ENCODE data around the gene PRSS16. TPM values are rescaled to one million over a fixed set of nuclear protein-coding genes. Genes with fewer than 3 reads are reported as not detected.
"Not testable (repeated sequence)": the region's sequence is repeated elsewhere in the genome, so short reads cannot be mapped to it uniquely, and the experiment has no call there.

The PRSS16 gene
- total RNA-seq, 3 donors from 2014 or later = 0.80 to 31.0 (median 12.8) TPM

DNA sequence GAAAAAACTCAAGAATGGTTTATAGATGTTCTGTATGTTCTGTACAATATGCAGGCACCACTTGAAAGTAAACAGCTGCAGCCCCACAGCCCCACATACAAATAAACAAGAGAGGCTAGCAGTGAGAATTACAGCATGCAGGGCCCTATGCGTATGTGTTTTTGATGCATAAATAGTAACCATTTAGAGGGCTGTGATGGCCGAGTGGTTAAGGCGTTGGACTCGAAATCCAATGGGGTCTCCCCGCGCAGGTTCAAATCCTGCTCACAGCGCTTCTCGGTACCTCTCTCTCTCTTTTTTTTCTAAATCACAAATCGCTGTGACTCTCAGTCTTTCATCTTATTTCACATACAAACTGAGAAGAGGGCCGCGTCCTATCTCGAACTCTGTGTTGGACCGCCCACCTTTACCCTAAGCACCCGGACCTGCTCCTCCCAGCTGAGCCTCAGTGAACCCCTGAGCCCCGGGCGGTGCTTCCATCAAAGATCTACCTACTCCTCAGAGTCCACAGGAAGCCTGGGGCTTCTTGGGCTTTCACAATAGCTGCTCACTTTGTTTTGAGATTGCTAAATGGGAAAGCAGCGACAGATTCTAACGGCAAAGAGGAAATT lies 37.7 kb upstream of the PRSS16 start:
- Histone ChIP-seq H3K4me1 (no peaks in the 10 kb centered on the region), H3K27me3 (peaks cover 0 to 61% of the 10 kb centered on the region in 2 donors), H3K27ac (no peak overlapping the region), H3K36me3 (no peaks in the 10 kb centered on the region), H3K9me3 (no peaks in the 10 kb centered on the region), H3K4me3 (no peak overlapping the region)
- intact Hi-C loops (cut with DNase I; ENCODE audit: low total_unique reads) = no loop called here
- TF ChIP-seq POLR2A (IDR thresholded peaks at IDR 0.05) (no peak), POLR2AphosphoS5 (IDR thresholded peaks at IDR 0.05) (no peak), CTCF (IDR thresholded peaks at IDR 0.05) (no peak)
- no peak for DNase-seq (ENCODE audit: low spot score in 2 of 2)

DNA sequence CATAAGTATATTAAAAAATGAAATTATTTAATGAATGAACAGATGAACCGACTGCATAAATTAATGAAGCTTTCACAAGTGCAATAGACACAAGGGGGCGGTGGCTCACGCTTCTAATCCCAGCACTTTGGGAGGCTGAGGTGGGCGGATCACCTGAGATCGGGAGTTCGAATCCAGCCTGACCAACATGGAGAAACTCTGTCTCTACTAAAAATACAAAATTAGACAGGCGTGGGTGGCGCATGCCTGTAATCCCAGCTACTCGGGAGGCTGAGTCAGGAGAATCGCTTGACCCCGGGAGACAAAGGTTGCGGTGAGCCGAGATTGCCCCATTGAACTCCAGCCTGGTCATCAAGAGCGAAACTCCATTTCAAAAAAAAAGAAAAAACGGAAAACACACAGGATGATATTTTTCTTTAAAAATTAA lies 34.4 kb upstream of the PRSS16 start:
- H3K27ac ChIP-seq; DNase-seq (ENCODE audit: low spot score in 2 of 2); H3K4me3 ChIP-seq; H3K9me3 ChIP-seq; H3K4me1 ChIP-seq; H3K36me3 ChIP-seq; intact Hi-C loops (cut with DNase I; ENCODE audit: low total_unique reads): not testable (repeated sequence)
- H3K27me3 ChIP-seq = peaks cover 0 to 41% of the 10 kb centered on the region in 2 donors

DNA sequence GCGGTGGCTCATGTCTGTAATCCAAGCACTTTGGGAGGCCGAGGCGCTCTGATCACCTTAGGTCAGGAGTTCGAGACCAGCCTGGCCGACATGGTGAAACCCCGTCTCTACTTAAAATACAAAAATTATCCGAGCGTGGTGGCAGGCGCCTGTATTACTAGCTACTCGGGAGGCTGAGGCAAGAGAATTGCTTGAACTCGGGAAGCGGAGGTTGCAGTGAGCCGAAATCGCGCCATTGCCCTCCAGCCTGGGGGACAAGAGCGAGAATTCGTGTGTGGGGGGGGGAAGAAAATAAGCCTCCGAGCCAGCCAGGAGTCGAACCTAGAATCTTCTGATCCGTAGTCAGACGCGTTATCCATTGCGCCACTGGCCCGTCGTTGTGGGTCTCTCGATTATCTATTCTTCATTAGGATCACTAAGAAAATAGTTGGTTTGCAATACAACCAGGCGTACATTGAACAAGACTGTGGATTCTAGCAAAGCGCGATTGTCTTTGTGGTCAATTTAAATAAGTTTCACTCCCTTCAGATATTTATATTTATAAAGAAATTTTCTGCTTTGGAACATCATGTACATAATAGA lies 33.9 kb upstream of the PRSS16 start:
- H3K4me3 ChIP-seq = no peak overlapping the region
- no peak overlapping the region for H3K27ac ChIP-seq
- no peaks in the 10 kb centered on the region for H3K36me3 ChIP-seq
- peaks cover 0 to 37% of the 10 kb centered on the region in 2 donors for H3K27me3 ChIP-seq
- DNase-seq (ENCODE audit: low spot score in 2 of 2) = no peak
- no peaks in the 10 kb centered on the region for H3K4me1 ChIP-seq
- TF ChIP-seq POLR2A (IDR thresholded peaks at IDR 0.05) (no peak), CTCF (IDR thresholded peaks at IDR 0.05) (no peak), POLR2AphosphoS5 (IDR thresholded peaks at IDR 0.05) (no peak)
- no peaks in the 10 kb centered on the region for H3K9me3 ChIP-seq
- intact Hi-C loops (cut with DNase I; ENCODE audit: low total_unique reads) = no loop called here

GRCh38 chr6:27214126-27214601 lies 33.3 kb upstream of the PRSS16 start:
- intact Hi-C loops (cut with DNase I; ENCODE audit: low total_unique reads) = no loop called here

DNA sequence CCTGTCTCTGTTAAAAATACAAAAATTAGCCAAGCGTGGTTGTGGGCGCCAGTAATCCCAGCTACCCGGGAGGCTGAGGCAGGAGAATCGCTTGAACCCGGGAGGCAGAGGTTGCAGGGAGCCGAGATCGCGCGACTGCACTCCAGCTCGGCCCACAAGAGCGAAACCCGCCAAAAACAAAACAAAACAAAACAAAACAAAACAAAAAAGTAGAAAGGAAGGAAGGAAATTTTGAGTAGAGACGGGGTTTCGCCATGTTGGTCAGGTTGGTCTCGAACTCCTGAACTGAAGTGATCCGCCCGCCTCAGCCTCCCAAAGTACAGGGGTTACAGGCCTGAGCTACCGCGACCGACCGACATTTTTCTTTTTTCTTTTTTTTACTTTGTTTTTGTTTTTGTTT lies 30.6 kb upstream of the PRSS16 start:
- no peak for DNase-seq (ENCODE audit: low spot score in 2 of 2)
- intact Hi-C loops (cut with DNase I; ENCODE audit: low total_unique reads) = no loop called here
- Histone ChIP-seq H3K27me3 (peaks cover 0 to 37% of the 10 kb centered on the region in 2 donors), H3K4me1 (no peaks in the 10 kb centered on the region), H3K4me3 (no peak overlapping the region), H3K36me3 (no peaks in the 10 kb centered on the region), H3K27ac (no peak overlapping the region), H3K9me3 (no peaks in the 10 kb centered on the region)
- TF ChIP-seq CTCF (IDR thresholded peaks at IDR 0.05) (no peak), POLR2A (IDR thresholded peaks at IDR 0.05) (no peak), POLR2AphosphoS5 (IDR thresholded peaks at IDR 0.05) (no peak)

More at GRCh38 chr6:27214126-27214601, 33.3 kb upstream of the PRSS16 start:
- DNase-seq (ENCODE audit: low spot score in 2 of 2) = no peak
- H3K4me3 ChIP-seq = no peak overlapping the region
- no peaks in the 10 kb centered on the region for H3K9me3 ChIP-seq
- no peaks in the 10 kb centered on the region for H3K4me1 ChIP-seq
- TF ChIP-seq CTCF (IDR thresholded peaks at IDR 0.05) (no peak), POLR2A (IDR thresholded peaks at IDR 0.05) (no peak), POLR2AphosphoS5 (IDR thresholded peaks at IDR 0.05) (no peak)
- H3K36me3 ChIP-seq = no peaks in the 10 kb centered on the region
- H3K27ac ChIP-seq = no peak overlapping the region
- peaks cover 0 to 37% of the 10 kb centered on the region in 2 donors for H3K27me3 ChIP-seq

- DNase-seq (ENCODE audit: low spot score in 2 of 2); H3K36me3 ChIP-seq; H3K4me3 ChIP-seq; H3K4me1 ChIP-seq; H3K9me3 ChIP-seq; H3K27ac ChIP-seq; intact Hi-C loops (cut with DNase I; ENCODE audit: low total_unique reads): not testable (repeated sequence)
- H3K27me3 ChIP-seq = peaks cover 0 to 28% of the 10 kb centered on the region in 2 donors
Measured at GRCh38 chr6:27222971-27223370, 24.5 kb upstream of the PRSS16 start.
